Ramos (cell line): ENCODE measurements around the gene KCNH1.

ENCODE experiments used
- in situ Hi-C: fragments of 300-500 bp; cut with MboI; formaldehyde crosslinking; loops from one replicate; pipeline ENCODE4 v1.14.3; 2022; ENCODE audit warnings: low sequenced_read_pairs; ENCODE audit not compliant: unreplicated experiment

The KCNH1 gene

DNA sequence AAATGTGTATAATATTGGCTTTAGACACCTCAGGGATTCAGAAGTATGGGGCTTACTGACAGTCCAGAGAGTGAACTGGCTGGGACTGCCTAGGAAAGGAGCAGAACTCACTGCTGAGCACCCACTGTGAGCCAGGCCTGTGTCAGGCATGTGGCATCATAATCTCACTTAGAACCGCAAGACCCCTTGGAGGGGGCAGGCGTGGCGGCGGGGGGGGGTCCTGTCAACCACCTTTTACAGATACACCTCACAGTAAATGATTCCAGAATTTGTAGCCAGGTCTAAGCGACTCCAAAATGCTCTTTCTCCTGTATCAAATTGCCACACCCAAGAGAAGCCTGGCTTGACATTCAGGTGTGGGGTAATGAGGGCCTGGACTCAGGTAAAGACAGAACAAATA, 235.5 kb downstream of the KCNH1 start:
- in situ Hi-C loops, result no loop called here

DNA sequence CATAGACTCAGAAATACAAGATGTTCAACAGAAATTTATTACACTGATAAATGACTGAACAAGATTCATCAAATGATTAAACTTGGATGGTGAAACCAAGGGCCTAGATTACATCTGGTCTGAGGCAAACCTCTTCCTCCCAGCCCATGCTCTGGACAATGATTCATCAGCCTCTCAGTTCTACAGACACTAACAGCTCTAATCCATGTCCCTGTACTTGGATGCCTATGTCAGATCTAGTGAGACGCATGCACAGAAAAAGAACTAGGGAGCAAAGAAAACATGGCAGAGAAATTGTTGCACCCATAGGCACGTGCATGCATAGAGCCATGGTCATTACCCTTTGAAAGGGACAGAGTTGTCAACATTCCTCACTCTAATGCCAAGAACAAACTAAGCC, 250.1 kb downstream of the KCNH1 start:
- in situ Hi-C loops, result no loop called here

- in situ Hi-C loops, result no loop called here
Observed at GRCh38 chr1:210882414-210883221, 251.3 kb downstream of the KCNH1 start.

DNA sequence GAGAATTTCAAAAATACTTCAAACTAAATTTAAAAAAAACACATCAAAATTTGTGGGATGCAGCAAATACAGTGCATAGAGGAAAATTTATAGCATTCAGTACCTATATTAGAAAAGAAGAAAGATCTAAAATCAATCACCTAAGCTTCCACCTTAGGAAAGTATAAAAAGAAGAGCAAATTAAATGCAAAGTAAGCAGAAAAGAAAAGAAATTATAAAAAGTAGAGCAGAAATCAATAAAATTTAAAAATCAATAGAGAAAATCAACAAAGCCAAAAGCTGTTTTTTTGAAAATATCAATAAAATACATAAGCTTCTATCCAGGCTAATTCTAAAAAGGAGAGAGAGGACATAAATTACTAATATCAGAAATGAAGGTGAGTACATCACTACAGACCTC, 255.4 kb downstream of the KCNH1 start:
- in situ Hi-C loops, result no loop called here

- in situ Hi-C loops, result no loop called here
Observed at GRCh38 chr1:210876275-210876674, 257.7 kb downstream of the KCNH1 start.

DNA sequence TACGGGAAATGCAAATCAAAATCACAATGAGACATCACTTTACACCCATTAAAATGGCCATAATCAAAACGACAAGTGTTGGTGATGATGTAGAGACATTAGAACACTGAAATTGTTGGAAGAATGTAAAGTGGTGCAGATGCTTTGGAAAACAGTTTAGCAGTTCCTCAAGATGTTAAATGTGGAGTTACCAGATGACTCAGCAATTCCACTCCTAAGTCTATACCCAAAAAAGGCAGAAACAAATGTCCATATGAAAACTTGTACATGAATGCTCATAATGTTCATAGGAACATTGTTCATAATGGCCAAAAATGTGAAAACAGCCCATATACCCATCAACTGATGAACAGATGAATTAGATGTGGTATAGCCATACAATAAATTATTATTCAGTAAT, 267.4 kb downstream of the KCNH1 start:
- in situ Hi-C loops, result no loop called here

DNA sequence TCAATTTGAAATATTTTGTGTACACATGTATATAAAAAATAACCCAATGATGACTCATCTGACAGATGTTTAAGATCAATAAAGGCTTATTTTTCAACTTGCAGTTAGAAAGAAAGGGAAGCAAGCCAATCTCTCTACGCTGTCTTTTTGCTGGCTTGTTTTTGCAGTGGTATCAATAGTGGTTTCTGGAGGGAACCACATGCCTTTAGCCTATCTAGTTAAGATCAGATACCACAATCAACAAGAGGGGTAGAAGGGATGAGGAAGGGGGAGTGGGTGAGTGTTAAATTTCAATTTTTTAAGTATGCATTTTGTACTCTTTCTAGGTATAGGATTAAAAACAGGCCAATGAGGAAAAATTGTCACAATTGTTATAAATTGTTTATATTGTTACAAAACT, 276.2 kb downstream of the KCNH1 start:
- in situ Hi-C loops, result no loop called here

DNA sequence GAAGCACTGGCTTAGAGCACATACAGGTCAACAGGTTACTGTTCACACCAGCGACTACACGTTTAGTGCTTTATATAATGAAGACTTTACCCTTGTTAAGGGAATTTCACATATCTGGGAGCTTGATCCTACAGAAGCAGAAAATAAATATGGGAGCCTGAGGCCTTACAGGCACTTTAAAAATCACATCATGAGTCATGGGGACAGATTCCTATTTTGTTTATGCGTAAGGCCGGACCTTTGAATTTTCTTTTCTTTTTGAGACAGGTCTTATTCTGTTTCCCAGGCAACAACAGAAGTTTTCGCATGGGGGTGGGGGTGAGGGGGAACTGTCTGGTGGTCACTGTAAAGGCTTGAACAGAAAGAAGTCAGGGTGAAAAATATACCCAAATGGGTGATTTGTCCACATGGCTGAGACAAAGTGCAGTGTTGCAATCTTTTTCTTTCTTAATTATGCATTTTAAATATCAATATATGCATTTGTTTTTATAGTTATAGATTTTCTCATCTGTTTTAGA, 276.7 kb downstream of the KCNH1 start:
- in situ Hi-C loops, result no loop called here

- in situ Hi-C loops, result no loop called here
Observed at GRCh38 chr1:210855440-210855839, 278.5 kb downstream of the KCNH1 start.

- in situ Hi-C loops, result no loop called here
Observed at GRCh38 chr1:210853276-210853675, 280.7 kb downstream of the KCNH1 start.

- in situ Hi-C loops, result no loop called here
Observed at GRCh38 chr1:210850556-210850955, 283.4 kb downstream of the KCNH1 start.

DNA sequence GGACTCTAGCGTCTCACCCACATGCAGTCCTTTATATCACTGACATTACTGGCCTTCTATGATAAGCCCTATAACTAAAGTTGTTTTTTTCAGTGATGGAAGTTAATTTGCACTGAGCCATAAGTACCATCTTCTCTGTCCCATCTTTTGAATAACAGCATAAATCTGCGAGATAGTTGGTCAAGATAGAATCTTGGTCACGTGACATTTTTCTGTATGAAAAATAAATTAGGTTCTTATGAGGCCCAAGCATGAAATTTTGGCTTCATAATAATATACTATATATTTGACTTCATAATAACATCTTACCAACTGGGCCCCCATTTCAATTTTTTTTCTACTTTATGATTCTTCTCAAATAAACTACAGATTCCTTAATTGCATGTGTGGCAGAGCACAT, 285.5 kb downstream of the KCNH1 start:
- in situ Hi-C loops, result no loop called here

DNA sequence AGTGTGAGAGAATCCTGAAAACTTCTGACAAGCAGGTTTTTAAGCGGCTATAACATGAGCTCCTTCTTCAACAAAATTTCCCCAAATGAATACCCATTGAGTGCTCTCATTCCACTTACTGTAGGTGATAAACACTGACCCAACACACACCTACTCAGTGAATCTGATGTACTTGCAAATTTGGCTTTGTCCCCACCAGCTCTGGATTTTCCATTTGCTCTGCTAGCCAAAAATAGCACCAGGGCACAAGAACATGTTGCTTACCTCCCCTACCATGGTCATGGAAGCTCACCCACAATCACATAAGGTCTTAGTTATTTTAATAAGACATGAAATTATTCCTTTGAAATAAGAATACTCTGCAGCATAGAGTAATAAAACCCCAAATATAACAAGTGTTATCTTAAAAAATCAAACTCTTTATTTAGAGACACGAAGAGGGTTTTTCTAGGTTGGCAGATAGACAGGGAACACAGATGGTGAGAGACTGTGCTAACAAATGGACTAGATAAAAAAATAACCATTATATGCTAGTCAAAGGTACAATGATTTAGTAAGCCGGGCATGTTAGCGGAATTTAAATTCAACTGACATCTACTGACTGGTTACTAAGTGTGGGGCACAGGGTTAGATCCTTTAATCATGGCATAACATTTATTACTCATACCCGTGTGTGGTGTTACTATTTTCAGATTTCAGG, 291.9 kb downstream of the KCNH1 start:
- in situ Hi-C loops, result no loop called here

DNA sequence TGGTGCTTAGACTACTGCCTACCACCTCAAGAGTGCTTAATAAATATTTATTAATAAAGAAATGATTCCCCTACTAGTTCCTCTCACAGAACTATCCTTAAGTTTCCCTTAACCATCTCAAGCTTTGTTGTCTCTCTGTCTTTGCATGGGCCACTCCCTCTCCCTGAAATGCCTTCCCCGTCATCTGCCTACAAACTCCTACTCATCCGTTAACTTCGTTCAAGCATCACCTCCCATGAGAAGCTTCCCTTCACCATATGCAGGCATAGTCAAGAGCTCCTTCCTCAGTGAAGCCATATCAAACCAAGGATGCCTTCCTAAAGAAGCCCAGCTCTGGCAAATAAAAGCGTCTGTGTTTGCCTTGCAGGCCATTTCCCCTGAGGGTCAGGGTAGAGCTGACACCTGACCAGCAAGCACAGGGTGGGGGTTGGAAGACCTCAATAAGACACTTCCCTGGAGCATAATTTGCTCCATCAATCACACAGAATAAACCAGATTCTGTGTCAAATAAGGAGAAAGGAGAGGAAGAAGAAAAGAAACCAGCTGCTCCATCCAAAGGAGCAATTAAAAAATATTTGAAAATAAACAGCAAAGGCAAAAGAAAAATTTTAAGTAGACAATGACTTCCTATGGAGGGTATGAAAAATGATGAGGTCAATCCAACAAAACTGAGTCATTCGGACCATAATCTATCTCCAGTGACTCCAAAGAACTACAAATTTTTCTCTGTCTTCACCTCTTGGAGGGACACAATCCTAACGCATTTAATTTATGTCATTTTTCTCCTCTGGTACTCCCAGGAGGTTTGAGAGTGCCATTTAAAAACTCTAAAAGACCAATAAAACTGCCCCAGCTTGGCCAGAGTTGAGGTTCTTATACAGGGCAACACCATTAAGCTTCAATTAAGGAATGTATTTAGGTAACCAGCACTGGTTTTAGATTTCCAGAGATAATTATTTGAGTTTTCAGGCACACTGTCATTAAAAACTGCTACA, 303.6 kb downstream of the KCNH1 start:
- in situ Hi-C loops, result no loop called here

- in situ Hi-C loops, result no loop called here
Observed at GRCh38 chr1:210828996-210829596, 304.9 kb downstream of the KCNH1 start.

GRCh38 chr1:210827481-210827880, 306.5 kb downstream of the KCNH1 start:
- in situ Hi-C loops, result no loop called here

DNA sequence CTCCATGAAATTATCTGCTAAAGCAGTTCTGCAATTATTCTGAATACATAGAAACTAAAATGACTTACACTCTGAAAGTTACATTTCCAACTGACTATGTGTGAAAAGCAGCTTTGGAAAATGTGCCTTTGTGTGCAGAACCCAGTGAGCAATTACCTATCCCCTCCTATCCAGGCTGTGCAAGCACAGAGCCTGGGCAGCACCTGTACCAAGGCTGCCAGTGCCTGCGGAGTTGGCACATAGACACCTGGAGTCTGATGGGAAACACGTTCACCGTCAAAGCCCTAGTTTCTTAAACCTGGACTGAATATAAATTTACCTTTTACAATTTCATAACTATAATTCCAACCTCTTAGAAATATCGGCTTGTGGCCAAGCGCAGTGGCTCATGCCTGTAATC, 307.3 kb downstream of the KCNH1 start:
- in situ Hi-C loops, result no loop called here

GRCh38 chr1:210822932-210823331, 311.0 kb downstream of the KCNH1 start:
- in situ Hi-C loops, result no loop called here

DNA sequence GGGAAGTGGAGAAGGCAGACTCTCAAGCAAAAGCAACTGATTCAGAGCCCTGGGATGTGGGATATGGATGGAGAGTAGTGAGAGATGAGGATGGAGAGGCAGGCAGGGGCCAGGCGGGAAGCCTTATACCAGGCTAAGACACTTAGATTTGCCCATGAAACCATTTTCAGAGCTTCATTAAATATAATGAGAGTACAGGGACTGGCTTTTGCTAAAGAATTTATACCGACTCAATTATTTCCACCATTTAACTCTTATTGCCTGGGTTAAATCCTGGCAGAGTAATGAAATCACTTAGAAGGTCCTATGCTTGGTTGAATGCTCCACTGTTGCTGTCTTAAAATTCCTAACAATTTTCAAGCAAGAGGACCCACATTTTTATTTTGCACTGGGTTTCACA, 311.7 kb downstream of the KCNH1 start:
- in situ Hi-C loops, result no loop called here

GRCh38 chr1:210821615-210822014, 312.3 kb downstream of the KCNH1 start:
- in situ Hi-C loops, result no loop called here
